BE2C (cell line): ENCODE measurements around the gene CFAP107.

Source experiments
- DNase-seq: peaks from one replicate; pipeline ENCODE4 v3.0.0-alpha.2; 2020
- H3K27me3 ChIP-seq: fragments of 250-450 bp; sonication (Bioruptor Pico); 2 replicates; pipeline ENCODE4 v1.5.1; 2020; ENCODE audit warnings: mild to moderate bottlenecking
- H3K36me3 ChIP-seq: fragments of 250-450 bp; sonication (Bioruptor Pico); 2 replicates; pipeline ENCODE4 v1.5.1; 2020; ENCODE audit warnings: mild to moderate bottlenecking
- H3K4me1 ChIP-seq: fragments of 250-450 bp; sonication (Bioruptor Pico); 2 replicates; pipeline ENCODE4 v1.5.1; 2020
- H3K4me3 ChIP-seq: 2 replicates; pipeline ENCODE4 v1.5.1; 2011; ENCODE audit warnings: low read depth, low read length
- H3K9me3 ChIP-seq: fragments of 250-450 bp; sonication (Bioruptor Pico); 2 replicates; pipeline ENCODE4 v1.5.1; 2020
- TF ChIP-seq, protein P1 (sequence below): IDR thresholded peaks from 2 replicates; pipeline ENCODE4 v1.5.1; 2012; ENCODE audit warnings: mild to moderate bottlenecking, low read depth, low read length

The CFAP107 gene

DNA sequence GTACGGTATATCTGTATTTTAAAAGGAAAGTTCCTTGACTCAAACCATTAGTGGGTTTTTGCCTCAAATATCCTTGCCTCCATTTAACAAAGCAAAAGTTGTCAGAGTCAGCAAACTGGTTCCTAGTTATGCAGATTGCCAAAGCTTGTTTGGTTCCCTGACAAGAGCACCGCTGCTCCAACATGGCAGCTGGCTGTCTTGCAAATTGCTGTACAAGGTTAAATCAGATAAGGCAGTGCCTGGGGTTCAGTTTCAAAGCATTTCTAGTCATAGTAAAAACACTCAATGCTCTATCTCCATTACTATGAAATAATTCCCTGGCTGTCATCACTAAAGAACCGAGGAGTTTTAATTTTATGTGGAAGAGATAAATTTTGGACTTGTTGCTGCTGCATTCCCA is 11.3 kb upstream of the CFAP107 start:
- Histone ChIP-seq H3K9me3 (no peaks in the 10 kb centered on the region), H3K36me3 (no peaks in the 10 kb centered on the region), H3K4me3 (no peak overlapping the region), H3K27me3 (no peaks in the 10 kb centered on the region), H3K4me1 (no peaks in the 10 kb centered on the region)
- TF ChIP-seq, protein P1, sequence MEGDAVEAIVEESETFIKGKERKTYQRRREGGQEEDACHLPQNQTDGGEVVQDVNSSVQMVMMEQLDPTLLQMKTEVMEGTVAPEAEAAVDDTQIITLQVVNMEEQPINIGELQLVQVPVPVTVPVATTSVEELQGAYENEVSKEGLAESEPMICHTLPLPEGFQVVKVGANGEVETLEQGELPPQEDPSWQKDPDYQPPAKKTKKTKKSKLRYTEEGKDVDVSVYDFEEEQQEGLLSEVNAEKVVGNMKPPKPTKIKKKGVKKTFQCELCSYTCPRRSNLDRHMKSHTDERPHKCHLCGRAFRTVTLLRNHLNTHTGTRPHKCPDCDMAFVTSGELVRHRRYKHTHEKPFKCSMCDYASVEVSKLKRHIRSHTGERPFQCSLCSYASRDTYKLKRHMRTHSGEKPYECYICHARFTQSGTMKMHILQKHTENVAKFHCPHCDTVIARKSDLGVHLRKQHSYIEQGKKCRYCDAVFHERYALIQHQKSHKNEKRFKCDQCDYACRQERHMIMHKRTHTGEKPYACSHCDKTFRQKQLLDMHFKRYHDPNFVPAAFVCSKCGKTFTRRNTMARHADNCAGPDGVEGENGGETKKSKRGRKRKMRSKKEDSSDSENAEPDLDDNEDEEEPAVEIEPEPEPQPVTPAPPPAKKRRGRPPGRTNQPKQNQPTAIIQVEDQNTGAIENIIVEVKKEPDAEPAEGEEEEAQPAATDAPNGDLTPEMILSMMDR = no peak
- DNase-seq = no peak

DNA sequence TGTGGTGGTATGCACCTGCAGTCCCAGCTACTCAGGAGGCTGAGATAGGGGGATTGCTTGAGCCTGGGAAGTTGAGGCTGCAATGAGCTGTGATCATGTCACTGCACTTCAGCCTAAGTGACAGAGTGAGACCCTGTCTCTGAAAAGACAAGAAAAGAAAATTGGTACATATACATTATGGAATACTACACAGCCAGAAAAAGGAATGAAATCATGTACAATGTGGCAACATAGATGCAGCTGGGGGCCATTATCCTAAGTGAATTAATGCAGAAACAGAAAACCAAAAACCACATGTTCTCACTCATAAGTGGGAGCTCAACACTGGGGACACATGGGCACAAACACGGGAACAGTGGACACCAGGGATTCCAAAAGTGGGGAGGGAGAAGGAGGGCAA is 7.1 kb upstream of the CFAP107 start:
- Histone ChIP-seq H3K4me3 (no peak overlapping the region), H3K9me3 (no peaks in the 10 kb centered on the region), H3K27me3 (no peaks in the 10 kb centered on the region), H3K4me1 (no peaks in the 10 kb centered on the region), H3K36me3 (no peaks in the 10 kb centered on the region)
- TF ChIP-seq, protein P1 = no peak
- no peak for DNase-seq

DNA sequence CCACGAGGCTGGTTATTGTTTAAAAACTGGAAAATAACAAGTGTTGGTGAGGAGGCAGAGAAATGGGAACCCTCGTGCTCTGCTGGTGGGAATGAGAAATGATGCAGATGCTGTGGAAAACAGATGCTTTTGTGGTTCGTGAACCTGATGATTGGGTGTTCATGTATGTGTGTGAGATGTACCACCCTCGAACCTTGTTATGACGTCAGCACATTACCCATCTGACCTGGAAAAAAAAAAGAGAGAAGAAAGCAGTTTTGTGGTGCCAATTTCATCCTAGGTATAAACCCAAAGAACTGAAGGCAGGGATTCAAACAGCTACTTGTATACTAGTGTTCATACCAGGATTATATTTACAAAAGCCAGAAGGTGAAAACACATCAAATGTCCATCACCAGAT is 6.4 kb upstream of the CFAP107 start:
- TF ChIP-seq, protein P1 = no peak
- no peak overlapping the region for H3K4me3 ChIP-seq
- H3K36me3 ChIP-seq = no peaks in the 10 kb centered on the region
- H3K9me3 ChIP-seq = no peaks in the 10 kb centered on the region
- no peaks in the 10 kb centered on the region for H3K27me3 ChIP-seq
- no peaks in the 10 kb centered on the region for H3K4me1 ChIP-seq
- DNase-seq = no peak

DNA sequence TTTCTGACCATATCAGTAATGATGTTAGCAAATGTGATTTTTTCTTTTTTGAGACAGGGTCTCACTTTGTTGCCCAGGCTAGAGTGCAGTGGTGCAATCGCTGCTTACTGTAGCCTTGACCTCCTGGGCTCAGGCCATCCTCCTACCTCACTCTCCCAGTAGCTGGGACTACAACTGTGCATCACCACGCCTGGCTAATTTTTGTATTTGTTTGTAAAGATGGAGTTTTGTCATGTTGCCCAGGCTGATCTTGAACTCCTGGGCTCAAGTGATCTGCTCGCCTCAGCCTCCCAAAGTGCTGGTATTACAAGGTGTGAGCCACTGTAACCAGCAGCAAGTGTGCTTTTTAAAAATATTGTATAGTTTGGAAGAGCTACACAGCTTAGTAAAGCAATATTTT is 4.1 kb upstream of the CFAP107 start:
- no peaks in the 10 kb centered on the region for H3K27me3 ChIP-seq
- H3K36me3 ChIP-seq = no peaks in the 10 kb centered on the region
- TF ChIP-seq, protein P1 = no peak
- DNase-seq = no peak
- H3K4me3 ChIP-seq = no peak overlapping the region
- no peaks in the 10 kb centered on the region for H3K4me1 ChIP-seq
- H3K9me3 ChIP-seq = no peaks in the 10 kb centered on the region

DNA sequence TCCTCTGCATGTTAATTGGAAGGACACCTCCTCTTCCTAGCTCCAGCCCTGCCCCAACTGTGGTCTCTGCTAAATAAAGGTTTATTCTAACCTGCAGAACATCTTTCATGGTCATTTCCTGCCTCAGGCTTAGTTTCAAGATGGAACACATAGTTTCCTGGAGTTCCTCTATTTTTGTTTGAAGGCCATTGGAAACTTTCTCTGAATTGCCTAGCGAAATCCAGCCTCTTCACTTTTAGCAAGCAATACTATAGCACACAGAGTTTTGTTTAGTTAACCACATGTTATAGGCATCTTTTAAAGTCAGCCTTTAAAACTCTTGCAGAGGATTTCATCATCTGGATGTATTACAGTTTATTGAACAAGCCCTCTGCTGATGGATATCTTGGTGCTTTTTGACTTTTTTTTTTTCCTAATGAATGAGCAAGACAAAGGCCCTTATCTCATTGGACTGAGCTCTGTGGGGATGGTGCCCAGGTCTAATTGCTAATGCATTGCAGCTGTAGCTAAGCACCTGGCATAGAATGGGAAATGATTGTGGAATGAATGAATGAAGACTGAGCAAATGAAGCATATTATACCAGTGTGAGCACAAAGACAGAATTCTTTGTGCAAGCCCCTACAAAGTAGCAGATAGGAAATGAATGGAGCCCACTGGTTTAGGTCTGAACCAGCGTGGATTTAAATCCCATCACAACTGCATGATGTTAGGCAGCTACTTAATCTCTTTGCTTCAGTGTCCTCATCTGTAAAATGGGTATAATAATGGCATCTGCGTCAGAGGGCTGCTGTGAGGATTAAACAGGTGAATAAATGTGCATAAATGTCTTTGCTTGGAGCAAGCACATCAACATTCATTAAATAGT is 641 bp upstream of the CFAP107 start:
- Histone ChIP-seq H3K27me3 (no peaks in the 10 kb centered on the region), H3K9me3 (no peaks in the 10 kb centered on the region), H3K4me3 (no peak overlapping the region), H3K36me3 (no peaks in the 10 kb centered on the region), H3K4me1 (no peaks in the 10 kb centered on the region)
- TF ChIP-seq, protein P1 = no peak
- peak; percentile 59 for DNase-seq

DNA sequence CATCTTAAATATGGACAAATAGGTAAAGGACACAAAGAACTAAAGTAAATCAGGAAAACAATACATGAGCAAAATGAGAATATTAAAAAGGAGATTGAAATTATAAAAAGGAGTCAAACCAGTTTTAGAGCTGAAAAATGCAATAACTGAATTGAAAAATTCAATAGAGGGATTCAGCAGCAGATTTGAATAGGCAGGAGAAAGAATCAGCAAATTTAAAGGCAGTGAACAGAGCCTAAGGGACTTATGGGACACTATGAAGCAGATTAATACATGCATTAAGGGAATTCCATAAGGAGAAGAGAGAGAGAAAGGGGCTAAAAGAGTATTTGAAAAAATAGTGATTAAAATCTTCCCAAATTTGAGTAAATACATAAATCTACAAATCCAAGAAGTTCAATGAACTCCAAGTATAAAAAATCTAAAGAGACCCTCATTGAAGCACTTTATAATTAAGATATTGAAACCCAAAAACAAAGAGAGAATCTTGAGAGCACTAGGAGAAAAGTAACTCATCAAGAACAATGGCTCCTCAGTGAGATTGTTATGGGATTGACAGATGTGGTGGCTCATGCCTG is 2.9 kb downstream of the CFAP107 start:
- H3K4me3 ChIP-seq = no peak overlapping the region
- no peaks in the 10 kb centered on the region for H3K36me3 ChIP-seq
- no peak for DNase-seq
- H3K27me3 ChIP-seq = no peaks in the 10 kb centered on the region
- TF ChIP-seq, protein P1 = no peak
- H3K9me3 ChIP-seq = no peaks in the 10 kb centered on the region
- H3K4me1 ChIP-seq = no peaks in the 10 kb centered on the region
